ENCODE data around the gene SCAMP5.

- TF ChIP-seq CTCF (conservative IDR thresholded peaks at IDR 0.05; ENCODE audit: low read depth, low read length) (no peak), EZH2 (IDR thresholded peaks at IDR 0.05; ENCODE audit: low read length, unreplicated experiment) (no peak), EZH2phosphoT487 (IDR thresholded peaks at IDR 0.05; ENCODE audit: borderline replicate concordance, low read length) (no peak)
These were observed 68.5 kb downstream of the SCAMP5 start for GRCh38 chr15:75063889-75064288.

All from PC-3 (cell line).